DMS114 treated with DMSO at 0.1 percent for 48 hours (cell line): ENCODE measurements around the gene BACH2.

Experiments used
- DNase-seq: peaks from one replicate; lab custom pipeline; 2025; ENCODE audit not compliant: unreplicated experiment; lab: John Stamatoyannopoulos, UW

Gene BACH2

DNA sequence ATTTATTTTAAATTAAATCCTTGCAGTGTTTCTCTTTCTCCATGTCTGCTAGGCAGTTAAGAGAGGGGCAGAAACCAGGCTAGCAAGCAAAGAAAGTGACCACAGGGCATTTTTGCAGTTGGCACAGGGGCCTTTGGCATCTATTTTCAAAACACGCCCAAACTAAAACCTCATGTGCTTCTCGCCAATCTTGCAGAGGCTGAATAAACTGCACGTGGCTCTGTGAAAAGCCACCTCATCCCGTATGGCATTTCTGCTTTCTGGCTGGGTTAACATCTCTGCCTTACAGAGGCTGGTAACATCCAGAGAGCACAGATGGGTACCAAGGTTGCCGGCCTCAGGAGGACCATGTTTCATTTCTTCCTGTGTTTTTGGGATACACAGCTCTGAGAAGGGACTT, 347.8 kb downstream of the BACH2 start:
- DNase-seq: no peak

DNA sequence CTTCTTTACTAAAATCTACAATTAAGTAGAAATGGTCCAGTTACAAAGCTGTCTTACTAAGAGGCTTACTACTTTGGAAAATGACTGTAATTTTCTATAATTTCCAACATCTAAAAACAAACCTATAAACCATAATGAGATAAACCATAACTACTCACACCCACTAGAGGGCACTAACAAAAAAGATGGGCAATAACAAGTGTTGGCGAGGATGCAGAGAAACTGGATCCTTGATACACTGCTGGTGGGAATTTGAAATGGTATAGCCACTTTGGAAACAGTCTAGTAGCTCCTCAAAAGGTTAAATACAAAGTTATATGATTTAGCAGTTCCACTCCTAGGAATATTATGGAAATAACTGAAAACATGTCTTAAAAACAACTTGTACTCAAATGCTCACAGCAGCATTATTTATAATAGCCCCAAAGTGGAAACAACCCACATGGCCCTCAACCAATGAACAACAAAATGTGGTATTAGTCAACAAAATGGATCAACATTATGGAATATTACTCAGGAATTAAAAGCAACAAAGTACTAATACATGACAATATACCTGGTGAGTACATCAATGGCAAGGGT, 351.7 kb downstream of the BACH2 start:
- no peak for DNase-seq

DNA sequence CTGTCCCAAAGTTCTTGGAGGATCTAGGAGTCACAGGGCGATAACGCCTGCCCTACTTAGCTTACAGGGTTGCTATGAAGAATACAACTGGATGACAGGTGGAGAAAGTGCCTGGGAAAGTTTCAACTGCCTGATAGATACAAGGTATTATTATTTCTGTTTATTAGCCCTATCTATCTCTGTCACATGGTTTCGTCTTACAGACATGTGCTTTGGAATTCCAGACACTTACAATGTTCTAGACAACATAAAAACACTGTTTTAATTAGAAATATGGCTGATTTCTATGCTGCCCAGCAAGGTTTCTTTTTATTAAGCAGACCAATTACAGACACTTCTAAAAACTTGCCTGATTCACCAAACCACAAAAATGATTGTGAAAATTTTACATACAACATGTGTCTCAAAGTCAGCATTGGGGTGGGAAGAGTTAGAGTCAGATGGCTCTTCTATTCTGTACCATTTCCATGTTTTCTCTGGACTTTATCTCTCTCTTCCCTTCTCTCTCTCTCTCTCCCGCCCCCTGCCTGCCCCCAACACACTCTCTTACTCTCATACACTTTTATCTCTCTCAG, 352.4 kb downstream of the BACH2 start:
- no peak for DNase-seq

DNA sequence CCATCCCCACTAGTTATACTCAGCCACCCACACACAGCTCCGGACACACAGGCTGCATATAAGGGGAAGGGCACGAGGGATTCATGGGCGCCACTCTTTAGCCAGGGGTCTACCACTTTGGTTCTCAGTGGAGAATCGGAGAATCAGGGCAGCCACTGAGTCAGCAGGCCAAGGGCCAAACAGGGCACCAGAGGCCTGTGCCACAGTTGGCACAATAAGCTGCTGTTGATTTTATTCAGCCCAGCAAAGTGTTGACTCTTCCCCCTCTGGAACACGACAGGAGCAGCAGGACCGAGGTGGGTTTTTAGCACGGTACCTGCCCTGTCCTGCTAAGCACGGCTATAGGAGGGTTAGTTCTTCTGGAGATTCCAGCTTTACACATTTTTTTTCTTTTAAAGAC, 354.0 kb downstream of the BACH2 start:
- DNase-seq: no peak

DNA sequence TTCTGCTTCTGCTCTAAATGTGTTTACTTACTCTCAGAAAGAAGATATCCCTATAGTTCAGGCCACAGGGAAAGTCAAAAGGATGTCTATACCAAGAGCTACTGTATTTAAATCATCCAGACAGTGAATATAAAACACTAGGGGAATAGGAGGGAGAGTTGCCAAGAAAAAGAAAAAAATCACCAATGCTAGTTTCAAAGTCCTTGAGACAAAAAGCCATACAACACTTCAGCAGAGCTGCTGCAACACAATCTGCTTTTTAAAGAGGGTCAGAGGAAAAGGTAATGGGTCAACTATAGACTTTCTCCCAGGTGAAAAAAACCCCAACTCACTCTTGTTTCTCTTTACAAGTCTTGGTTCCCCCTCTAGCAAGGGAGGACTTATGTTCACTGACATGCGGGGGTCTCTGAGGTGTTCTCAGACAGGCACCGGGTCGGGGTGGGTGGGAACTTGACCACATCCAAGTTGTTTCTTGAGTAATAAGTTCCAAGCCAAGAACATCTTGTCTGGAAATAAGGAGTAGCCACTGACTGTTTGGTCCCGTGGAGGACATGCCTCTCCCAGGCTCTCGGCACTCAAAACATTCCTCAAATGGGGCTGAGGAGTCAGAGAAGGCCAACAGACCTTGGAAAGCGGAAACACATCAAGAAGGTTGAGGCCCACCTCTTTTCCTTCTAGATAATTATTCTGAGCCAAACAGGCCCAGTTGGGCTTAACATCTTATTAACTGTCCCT, 354.7 kb downstream of the BACH2 start:
- DNase-seq: no peak

DNA sequence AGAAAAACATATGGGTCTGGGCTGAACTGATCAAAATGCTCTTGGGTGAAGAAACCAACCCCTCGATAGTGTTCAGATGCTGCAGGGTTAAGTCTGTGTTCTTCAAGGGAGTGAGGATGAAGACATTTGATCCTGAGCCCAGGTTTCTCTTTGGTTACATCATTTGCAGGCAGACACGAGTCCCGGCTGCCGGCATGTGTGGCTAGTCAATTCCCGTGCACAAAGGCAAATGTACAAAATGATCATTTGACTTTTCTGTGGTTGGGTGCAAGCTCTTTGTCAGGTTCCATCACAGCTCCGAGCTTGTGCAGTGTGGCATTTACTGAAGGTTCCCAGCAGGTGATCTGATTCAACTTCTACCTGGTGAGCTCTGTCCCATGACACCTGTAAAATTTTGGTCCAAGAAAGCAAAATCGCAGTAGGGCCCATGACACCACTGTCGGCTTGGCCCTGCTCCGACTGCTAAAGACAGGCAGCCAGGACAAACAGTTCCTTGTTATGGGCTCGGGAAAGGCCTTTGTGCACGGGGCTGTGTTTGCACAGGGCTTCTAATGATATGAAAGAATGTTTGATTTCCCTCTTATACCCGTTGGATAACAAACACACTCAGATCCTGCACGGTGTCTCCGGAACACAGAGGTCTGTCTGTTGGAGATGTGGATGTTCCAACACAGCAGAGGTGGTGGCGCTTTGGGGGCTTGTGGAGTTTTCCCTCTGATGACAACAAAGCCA, 355.4 kb downstream of the BACH2 start:
- DNase-seq: no peak

DNA sequence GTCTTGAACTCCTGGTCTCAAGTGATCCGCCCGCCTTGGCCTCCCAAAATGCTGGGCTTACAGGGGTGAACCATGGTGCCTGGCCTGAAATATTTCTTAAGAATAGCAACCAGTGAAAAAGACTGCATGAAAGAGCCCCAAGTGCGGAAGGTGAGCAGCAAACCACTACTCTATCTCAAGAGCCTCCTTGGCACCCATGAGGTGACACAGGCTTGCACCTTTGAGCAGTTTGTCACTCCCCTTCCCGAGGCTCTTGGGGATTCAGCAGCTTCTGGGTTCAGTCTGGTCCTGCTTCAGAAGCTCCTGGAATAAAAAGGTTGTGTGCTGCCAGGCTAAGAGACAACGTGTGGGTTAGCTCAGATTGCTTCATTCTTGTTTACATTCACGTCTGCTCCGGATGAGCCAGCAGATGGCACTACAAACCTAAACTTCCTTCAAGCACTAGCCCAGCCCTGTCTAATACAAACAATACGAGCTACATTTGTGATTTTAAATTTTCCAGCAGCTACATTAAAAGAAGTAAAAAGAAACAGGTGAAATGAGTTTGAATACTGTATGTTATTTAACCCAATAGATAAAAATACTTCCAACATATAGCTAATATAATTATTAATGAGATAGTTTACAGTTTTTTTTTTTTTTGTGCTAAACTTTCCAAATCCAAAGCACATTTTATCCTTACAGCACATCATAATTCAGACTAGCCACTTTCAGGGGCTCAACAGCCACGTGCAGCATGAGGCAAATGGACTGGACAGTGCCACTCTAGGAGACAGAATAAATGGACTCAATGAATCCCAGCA, 356.2 kb downstream of the BACH2 start:
- peak; percentile 66 for DNase-seq

DNA sequence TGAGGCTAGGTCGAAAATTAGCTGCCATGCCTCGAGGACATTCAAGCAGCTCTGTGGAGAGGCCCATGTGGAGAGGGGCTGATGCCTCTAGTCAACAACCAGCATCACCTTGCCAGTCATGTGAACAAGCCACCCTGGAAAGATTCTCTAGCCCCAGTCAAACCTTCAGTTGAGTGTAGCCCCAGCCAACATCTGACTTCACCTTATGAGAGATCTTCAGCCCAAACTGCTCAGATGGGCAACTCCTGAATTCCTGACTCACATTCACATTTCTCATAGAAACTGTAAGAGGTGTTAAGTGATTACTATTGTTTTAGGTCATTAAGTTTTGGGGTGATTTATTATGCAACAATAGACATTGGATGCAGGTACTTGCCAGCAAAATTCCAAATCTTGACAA, 357.5 kb downstream of the BACH2 start:
- DNase-seq: no peak

DNA sequence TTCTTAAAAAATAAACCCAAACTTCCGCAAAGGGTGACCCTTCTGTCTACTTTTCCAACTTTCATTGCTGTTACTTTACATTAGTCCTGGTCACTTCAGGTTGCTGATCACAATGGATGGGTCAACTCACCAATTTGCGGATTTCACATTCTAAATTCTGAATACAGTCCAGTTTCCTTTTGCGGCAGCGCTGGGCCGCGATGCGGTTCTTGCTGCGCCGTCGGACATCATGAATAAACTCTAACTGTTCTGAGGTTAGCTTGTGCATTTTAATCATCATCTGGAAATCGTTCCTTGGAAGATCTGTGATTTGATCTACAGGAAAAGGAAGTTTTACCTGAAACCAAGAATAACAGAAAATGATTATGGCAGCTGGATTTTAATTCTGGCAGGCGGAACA, 358.6 kb downstream of the BACH2 start:
- no peak for DNase-seq

DNA sequence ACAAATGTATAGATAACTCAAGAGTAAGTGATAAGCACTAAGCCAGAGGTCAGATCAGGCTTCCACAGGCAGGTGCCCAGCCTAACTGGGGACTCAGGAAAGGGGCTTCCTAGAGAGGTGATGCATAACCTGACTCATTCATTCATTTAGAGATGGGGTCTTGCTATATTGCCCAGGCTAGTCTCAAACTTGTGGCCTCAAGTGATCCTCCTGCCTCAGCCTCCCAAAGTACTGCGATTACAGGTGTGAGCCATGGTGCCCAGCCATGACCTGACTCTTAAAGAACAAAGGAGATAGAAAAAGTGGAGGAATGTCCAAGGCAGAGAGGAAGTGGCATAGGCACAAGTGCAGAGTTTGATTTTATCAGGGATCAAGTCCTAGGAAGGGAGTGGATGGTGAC, 360.5 kb downstream of the BACH2 start:
- DNase-seq: no peak

DNA sequence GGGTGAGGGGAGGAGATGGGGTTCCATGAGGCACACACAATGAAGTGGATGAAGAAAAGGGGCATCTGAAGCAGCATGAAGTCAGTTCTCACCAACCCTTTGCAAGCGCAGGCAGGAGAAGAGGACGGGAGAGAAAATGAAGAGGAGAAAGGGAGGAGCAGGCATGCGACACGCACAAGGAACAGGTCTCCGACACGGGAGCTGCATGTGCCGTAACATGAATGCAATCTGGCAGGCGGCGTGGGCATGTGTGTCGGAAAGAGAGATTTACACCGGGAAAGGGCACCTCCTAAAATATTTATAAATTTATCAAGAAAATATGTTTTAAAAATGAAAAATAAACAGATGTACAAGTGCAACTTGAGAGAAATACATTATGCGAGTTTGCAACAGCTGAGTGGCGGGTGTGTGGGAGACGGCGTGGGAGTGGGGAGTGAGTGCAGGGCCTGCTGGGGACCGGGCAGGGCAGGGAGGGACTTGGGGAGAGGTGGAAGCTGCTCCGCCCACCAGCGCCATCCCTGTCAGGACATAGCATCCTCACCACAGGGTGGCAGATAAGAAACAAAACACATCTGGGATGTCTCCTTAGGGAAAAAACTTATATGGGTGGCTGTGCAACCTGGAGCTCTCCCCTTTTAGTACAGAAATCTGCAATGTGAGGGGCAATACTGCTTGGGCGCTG, 361.8 kb downstream of the BACH2 start:
- DNase-seq: no peak

DNA sequence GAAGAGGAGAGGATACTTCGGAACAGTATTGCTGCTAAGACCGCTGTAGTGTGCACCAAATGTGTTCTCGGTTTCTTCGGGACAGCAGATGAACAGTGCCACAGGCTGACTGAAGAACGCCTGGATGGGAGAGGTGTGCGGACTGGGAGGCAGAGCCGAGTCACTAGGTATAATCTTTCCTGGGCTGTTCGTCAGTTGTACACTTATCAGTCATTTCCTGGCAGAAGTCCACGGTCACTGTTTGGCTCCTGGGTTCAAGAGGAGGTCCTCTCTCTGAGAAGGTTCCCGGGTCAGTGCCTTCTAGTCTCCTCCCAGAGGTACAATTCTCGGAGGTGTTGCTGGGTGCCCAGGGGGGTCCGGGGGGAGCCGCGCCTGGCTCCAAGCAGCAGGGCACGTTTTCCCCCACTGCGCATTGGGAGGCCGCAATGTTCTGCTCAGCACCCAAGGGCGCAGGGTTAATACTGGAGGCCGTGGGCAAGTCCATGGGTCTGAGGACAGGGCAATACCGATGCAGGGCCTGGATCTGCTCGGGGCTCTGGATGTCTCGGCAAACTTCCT, 364.3 kb downstream of the BACH2 start:
- no peak for DNase-seq

DNA sequence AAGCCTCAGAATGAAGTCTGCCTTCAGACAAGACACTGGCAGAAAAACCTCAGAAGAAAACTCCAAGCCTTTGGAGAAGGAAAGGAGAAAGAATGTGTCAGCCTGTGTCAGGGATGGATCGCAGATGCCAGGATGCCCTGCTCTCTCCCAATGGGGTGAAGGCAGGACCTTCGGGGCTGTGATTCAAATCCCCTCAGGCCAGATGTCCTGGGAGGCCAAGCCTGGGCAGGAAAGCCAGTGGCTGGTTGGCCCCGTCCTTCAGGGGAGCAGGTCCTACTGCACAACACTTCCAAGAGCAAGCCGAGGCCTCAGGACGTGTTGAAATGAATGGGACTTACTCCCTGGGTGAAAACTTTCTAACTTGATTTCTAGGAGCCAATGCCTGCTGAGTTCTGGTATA, 365.9 kb downstream of the BACH2 start:
- DNase-seq: no peak

DNA sequence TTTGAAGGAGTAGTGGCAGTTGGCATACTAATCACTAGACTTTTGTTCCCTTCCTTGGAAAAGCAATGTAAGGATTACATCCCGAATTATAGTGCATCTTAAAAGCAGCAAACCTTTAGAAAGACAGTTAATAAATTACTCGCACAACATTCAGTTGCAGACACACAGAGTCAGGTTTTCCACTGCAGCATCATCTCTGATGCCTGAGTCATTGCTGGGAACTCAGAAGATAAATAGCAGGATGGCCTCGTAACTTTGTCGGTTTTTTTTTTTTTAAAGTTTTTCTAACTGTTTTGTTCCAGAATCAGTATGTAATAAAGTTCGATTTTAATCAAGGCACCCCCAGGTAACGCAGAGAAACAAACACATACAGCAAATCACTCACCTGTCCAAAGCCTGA, 368.0 kb downstream of the BACH2 start:
- DNase-seq: no peak

DNA sequence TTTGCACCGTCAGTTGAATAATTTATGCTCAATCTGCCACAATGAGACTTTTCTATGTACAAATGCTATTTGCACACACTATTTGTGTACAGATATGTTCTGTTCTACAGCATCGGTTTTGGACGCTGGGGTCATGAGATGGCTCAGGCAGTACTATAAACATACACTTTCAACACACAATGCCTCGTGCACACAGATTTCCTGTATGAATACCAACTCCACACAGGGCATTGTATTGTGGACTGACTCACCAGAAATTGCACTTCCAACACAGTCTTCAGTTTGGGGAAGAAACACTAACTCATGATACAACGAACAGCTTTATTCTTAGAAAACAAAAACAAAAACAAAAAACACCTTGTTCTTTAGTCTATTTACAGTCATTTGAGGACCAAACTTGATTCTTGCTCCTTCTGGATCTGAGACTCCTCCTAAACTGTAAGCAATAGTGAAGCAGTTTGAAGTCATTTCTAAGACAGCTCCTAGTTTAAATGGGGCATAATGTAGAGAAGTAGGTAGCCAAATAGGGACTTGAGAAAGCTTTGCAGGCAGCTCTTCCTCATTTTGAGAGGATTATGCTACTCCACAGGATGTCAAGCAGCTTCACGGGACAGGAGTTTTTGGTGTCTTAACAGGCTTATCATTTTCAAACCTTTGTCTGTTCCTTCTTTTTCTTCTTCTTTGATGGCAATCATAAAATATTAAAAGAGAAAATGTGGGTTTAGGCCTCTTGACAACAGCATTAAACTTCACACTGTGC, 368.7 kb downstream of the BACH2 start:
- DNase-seq: no peak

DNA sequence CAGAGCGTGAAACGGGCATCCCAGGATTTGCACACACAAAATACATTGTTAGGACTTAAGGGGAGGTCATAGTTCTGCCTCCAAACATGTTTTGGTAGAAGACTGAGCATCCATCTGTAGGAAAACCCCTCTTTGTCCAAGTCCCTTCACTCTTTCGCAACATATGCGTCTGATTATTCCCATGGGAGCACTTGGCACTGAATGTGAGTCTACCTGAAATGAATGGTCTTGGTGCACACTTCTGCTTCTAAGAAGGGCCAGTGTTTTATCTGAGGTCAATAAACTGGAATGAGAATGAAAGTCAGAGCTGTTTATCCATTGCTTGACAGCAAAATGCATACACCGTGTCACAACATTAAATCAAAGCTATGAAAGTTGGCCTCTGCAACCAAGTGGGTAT, 369.4 kb downstream of the BACH2 start:
- no peak for DNase-seq

DNA sequence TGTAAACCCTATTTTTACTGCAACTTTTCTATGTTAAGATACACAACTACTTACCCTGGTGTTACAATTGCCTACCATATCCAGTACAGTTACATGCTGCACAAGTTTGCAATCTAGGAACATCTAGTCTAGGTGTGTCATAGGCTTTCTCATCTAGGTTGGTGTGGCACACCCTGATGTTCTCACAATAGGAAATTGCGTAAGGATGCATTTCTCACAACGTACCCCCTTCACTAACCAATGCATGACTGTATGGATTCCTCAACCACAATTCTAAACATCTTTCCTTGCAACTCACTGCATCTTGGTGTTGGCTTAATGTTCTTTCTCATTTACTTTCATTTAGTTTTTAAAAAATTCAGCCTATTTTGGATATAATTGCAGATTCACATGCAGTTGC, 370.8 kb downstream of the BACH2 start:
- DNase-seq: no peak

DNA sequence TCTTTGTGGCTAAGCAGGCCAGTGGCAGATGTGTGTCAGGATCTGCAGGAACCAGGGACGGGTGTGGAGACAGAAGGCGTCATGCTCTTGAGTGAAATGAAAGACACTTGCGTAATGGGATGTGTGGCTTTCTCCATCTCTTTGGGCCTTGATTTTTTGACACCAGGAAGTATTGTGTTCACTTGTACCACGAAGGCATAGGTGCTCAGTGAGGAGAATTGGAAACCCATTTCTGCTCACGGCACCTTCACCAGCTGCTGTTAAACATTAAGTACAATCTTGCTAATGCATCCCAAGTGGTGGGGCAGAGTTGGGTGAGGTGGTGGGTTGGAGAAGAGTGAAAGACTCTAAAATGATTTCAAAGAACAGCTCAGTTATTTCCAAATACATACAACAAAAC, 372.4 kb downstream of the BACH2 start:
- DNase-seq: no peak

DNA sequence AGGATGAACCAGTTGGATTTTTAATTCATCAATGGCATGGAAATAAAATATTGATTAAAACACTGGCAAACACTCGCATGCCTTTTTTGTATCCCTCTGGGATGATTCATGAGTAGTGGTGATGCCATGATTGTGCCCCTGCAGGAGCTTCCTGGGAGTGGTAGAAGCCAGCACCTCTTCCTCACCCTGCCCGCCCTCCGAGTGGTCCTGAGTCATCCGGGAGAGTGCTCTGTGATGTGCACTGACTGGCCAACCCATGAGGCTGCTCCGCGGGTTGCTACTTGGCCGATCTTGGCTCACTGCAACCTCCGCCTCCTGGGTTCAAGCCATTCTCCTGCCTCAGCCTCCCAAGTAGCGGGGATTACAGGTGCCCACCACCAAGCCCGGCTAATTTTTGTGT, 375.0 kb downstream of the BACH2 start:
- no peak for DNase-seq

DNA sequence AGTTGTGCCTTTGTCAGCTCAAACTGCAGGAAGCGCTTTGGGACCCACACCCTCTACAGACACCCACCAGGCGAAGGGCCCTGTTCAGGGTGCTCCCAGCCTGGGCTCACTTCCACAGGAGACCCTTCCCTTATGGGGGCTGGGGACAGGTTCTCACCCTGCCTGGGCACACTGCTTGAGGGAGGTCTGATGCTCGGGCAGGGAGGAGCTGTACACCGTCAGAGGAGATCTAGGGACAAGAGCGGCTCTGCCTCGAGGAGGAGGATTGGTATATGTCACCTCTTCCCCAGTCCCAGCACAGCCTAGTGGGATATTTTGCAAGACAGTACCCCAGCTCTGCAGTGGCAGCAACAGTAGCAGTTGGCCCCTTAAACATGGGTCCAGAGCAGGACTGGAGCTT, 375.4 kb downstream of the BACH2 start:
- DNase-seq: no peak
